ENCODE measurements around the gene KCTD15.

The KCTD15 gene

DNA sequence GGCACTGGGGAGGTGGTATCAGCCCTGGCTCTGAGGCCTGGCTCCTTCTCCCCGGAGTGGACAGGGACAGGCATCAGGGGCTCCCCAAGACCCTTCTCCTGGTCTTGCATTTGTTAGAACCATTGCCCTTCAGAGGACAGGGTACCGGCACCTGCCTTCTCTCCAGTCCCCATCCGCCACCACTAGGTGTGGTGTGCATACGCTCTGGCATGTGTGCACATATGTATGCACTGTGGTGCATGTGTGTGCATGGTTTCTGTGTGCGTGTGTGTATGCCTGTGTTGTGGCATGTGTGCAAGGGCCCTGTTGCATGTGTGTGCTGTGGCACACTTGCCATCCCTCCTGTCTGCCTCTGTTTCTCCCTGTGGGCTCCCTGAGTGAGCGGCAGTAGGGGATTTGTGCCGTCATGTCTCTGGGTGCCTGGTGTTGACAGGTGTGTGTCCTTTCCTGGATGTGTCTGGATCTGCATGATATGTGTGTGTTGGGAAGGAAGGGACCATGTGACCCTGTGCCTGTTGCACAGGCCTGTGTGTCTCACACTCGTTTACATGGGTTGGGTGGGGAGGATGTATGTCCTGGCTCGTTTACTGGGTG is 9.3 kb downstream of the KCTD15 start:
- in situ Hi-C loops (cut with MboI; ENCODE audit: low sequenced_read_pairs), result no loop called here
- Histone ChIP-seq H3K27me3 (ENCODE audit: low read depth) (no peaks in the 10 kb centered on the region), H3K4me3 (no peak overlapping the region), H3K36me3 (replicated peaks) (peaks cover 63% of the 10 kb centered on the region), H3K4me1 (no peaks in the 10 kb centered on the region), H3K9me3 (no peaks in the 10 kb centered on the region)
- DNase-seq (ENCODE audit: low spot score in 2 of 2), result no peak

DNA sequence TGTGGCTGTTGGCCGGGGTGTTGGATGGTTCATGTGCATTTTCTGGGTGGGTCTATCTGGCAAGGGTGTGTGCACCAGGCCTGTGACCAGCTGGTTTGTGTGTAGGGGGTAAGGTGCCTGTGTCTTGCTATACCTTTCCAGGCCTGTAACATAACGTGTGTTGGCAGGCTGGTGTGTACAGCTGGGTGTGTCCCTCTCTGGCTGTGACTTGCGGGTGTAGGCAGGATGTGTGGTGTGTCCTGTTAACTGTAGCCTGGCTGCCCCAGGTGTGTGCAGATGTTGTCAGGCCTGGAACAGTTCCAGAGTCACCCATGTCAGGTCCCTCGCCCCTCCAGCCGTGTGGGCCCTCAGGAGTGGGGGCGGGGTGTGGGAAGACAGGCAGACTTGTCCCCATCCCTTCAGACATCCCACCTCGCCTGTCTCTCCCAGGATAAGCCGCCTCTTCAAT is 9.8 kb downstream of the KCTD15 start:
- in situ Hi-C loops (cut with MboI; ENCODE audit: low sequenced_read_pairs), result no loop called here
- Histone ChIP-seq H3K27me3 (ENCODE audit: low read depth) (no peaks in the 10 kb centered on the region), H3K9me3 (no peaks in the 10 kb centered on the region), H3K36me3 (replicated peaks) (peaks cover 58% of the 10 kb centered on the region), H3K4me3 (no peak overlapping the region), H3K4me1 (no peaks in the 10 kb centered on the region)
- no peak for DNase-seq (ENCODE audit: low spot score in 2 of 2)

DNA sequence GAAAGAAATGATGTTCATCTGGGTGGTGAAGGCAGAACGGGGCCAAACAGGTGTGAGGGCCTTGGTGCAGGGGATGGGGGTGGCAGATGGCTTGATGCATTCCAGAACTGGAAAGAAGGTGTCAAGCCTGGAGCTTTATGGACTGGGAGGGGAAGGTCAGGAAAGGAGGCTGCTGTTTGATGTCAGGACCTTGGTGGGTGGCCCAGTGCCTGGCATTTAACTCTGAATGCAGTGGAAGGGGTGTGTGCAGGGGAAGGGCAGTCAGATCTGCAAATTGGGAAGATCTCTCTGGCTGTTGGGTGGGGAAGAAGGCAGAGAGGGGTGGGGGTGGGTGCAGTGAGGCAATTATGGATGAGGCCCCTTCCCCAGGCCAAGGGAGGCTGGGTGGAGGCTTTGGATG is 11.7 kb downstream of the KCTD15 start:
- in situ Hi-C loops (cut with MboI; ENCODE audit: low sequenced_read_pairs), result no loop called here
- no peaks in the 10 kb centered on the region for H3K27me3 ChIP-seq (ENCODE audit: low read depth)
- no peaks in the 10 kb centered on the region for H3K9me3 ChIP-seq
- no peaks in the 10 kb centered on the region for H3K4me1 ChIP-seq
- DNase-seq (ENCODE audit: low spot score in 2 of 2), result no peak
- peaks cover 54% of the 10 kb centered on the region for H3K36me3 ChIP-seq (replicated peaks)
- H3K4me3 ChIP-seq, result no peak overlapping the region

DNA sequence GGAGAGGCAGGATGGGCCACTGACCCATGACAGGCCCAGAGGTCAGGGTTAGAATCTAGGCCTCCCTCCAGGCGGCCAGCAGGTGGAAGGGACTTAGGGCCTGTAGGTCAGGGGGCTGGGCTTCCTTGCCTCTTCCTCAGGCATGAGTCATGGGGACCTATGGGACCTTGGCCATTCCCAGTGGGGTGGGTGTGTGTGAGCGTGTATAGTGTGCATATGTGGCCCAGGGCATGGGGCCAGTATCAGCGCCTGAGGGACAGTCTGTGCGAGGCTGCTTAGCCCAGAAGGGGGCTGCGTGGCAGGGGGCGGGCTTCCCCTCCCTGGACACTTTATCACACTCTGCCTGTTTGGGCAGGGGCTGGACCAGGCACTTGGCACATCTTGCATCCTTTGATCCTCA is 13.3 kb downstream of the KCTD15 start:
- DNase-seq (ENCODE audit: low spot score in 2 of 2), result no peak
- in situ Hi-C loops (cut with MboI; ENCODE audit: low sequenced_read_pairs), result no loop called here

DNA sequence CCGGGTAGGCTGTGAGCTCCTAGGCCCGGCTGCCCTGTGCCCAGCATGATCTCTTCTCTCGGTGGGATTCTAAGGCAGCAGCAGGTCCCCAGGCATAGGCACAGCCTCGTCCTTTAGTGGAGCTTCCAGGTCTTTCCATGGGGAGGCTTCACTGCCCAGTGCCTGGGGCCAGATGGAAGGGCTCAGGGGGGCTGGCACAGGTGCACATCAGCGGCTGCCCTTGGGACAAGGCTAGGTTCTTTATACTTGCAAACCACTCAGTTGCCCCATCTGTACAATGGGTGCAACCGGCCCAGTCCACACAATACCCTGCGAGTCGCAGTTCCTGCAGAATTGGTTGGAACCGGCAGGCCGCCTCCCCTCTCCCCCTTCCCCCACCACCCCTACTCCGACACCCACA is 14.2 kb downstream of the KCTD15 start:
- DNase-seq (ENCODE audit: low spot score in 2 of 2), result no peak
- Histone ChIP-seq H3K4me3 (no peak overlapping the region), H3K4me1 (no peaks in the 10 kb centered on the region), H3K36me3 (replicated peaks) (peaks cover 38% of the 10 kb centered on the region), H3K27me3 (ENCODE audit: low read depth) (no peaks in the 10 kb centered on the region), H3K9me3 (no peaks in the 10 kb centered on the region)
- in situ Hi-C loops (cut with MboI; ENCODE audit: low sequenced_read_pairs), result no loop called here

More for the DNA sequence above, 13.3 kb downstream of the KCTD15 start:
- H3K9me3 ChIP-seq, result no peaks in the 10 kb centered on the region
- no peak overlapping the region for H3K4me3 ChIP-seq
- H3K4me1 ChIP-seq, result no peaks in the 10 kb centered on the region
- H3K36me3 ChIP-seq (replicated peaks), result peaks cover 43% of the 10 kb centered on the region
- no peaks in the 10 kb centered on the region for H3K27me3 ChIP-seq (ENCODE audit: low read depth)

DNA sequence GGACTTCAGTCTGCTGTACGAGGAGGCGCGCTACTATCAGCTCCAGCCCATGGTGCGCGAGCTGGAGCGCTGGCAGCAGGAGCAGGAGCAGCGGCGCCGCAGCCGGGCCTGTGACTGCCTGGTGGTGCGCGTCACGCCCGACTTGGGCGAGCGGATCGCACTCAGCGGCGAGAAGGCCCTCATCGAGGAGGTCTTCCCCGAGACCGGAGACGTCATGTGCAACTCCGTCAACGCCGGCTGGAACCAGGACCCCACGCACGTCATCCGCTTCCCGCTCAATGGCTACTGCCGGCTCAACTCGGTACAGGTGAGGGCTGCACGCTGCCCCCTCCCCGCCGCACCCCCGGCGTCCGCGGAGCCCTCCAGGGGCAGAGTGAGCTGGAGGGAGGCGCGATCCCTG is 14.6 kb downstream of the KCTD15 start:
- Histone ChIP-seq H3K36me3 (replicated peaks) (peaks cover 36% of the 10 kb centered on the region), H3K27me3 (ENCODE audit: low read depth) (no peaks in the 10 kb centered on the region), H3K4me1 (no peaks in the 10 kb centered on the region), H3K9me3 (no peaks in the 10 kb centered on the region), H3K4me3 (no peak overlapping the region)
- DNase-seq (ENCODE audit: low spot score in 2 of 2), result no peak
- in situ Hi-C loops (cut with MboI; ENCODE audit: low sequenced_read_pairs), result no loop called here

DNA sequence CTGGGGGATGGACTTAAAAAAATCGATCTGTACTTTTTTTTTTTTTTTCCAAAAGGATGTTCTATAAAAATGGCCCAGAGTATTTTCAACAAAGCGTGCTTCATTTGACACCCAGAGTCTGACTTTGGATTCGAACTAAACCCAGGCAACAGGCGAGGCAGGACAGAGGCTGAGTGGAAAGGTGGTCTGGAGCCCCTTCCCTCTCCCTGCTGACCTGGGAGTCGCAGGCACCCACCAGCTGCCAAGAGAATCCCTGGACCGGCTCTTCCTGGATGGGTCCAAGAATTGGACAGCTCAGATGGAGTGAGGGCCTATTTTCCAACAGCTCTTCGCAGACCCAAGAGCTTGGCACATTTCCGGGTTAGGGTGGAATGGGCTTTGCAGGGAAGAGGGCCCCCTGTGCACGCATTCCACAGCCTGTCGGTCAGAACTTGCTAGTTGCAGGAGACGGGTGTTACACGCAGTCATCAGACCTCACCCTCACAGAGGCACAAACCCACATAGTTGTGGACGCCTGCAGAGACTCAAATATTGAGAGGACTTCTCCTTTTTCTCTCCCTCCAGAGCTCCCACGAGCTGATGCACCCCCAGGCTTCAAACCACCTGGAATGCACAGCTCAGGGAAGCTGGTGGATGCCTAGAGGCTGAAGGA is 15.2 kb downstream of the KCTD15 start:
- Histone ChIP-seq H3K4me3 (no peak overlapping the region), H3K27me3 (ENCODE audit: low read depth) (no peaks in the 10 kb centered on the region), H3K9me3 (no peaks in the 10 kb centered on the region), H3K36me3 (replicated peaks) (peaks cover 32% of the 10 kb centered on the region), H3K4me1 (no peaks in the 10 kb centered on the region)
- in situ Hi-C loops (cut with MboI; ENCODE audit: low sequenced_read_pairs), result no loop called here
- no peak for DNase-seq (ENCODE audit: low spot score in 2 of 2)

DNA sequence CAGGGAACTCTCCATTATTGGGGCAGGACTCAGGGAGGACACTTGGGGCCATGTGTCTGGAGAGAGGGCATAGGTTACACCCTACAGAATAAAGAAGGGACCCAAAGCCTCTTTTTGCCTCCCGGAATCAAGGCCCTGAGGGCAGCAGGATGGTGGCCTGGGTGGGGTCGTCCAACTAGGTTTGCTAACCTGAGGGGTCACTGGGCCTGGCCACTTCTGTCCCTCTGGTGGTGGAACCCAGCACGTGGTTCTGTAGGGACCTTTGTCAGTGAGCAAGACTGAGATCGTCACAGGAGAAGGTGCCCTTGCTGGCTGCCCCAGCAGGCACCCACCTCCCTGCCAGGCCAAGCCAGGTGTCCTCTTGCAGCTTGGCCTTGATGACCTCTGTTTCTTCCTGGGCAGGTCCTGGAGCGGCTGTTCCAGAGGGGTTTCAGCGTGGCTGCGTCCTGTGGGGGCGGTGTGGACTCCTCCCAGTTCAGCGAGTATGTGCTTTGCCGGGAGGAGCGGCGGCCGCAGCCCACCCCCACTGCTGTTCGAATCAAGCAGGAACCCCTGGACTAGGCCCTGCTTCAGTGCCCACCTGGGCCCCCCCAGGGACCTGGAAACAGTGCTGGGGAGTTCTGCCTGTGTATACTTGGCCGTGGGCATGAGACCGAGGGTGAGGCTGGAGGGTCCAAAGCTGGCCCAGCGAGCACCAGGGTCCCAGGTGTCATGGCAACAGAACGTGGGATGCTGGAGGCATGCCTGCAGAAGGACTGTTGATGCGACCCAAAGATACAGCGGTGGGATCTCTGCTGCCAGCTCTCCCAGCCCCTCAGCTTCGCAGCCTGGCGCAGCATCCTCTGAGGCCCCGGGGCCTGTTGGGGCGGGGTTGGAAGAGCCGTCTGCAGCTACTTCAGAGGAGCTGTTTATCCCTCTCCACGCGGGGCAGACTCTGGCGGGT is 16.0 kb downstream of the KCTD15 start:
- Histone ChIP-seq H3K4me1 (no peaks in the 10 kb centered on the region), H3K9me3 (no peaks in the 10 kb centered on the region), H3K36me3 (replicated peaks) (peaks cover 25% of the 10 kb centered on the region), H3K4me3 (no peak overlapping the region), H3K27me3 (ENCODE audit: low read depth) (no peaks in the 10 kb centered on the region)
- DNase-seq (ENCODE audit: low spot score in 2 of 2), result no peak
- in situ Hi-C loops (cut with MboI; ENCODE audit: low sequenced_read_pairs), result no loop called here

DNA sequence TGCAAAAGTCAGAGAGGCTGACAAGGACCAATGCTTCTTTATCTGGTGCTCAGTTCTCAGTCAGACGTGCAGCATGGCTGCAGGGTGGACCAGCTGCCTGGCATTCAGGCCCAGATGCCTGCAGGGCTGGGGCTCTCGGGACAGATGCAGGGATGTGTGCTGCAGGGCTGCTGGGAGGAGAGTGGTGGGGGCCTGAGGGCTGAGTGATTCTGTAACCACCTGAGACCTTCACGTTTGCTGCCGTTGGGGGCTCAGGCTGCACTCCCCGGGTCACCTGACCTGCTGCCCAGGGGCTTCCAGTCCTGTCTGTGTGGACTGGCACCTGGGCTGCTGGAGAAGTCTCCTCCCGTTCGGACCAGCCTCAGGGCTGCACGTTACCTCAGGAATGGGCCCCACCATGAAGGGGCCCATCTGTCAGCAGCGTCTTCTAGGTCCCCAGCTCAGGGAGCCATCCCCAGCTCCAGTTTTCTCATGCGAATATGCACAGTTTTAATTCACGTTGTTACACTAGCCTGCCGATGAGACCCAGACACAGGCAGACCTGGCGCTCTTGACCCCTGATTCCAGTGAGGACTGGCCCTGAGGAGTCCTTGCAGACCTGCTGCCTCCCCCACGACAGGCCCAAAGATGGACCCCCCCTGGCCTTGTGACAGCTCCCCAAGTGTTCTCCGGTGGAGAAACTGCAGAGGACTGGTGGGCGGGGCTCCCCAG is 16.9 kb downstream of the KCTD15 start:
- no peaks in the 10 kb centered on the region for H3K4me1 ChIP-seq
- DNase-seq (ENCODE audit: low spot score in 2 of 2), result no peak
- H3K9me3 ChIP-seq, result no peaks in the 10 kb centered on the region
- H3K27me3 ChIP-seq (ENCODE audit: low read depth), result no peaks in the 10 kb centered on the region
- H3K36me3 ChIP-seq (replicated peaks), result peaks cover 20% of the 10 kb centered on the region
- no peak overlapping the region for H3K4me3 ChIP-seq
- in situ Hi-C loops (cut with MboI; ENCODE audit: low sequenced_read_pairs), result no loop called here

DNA sequence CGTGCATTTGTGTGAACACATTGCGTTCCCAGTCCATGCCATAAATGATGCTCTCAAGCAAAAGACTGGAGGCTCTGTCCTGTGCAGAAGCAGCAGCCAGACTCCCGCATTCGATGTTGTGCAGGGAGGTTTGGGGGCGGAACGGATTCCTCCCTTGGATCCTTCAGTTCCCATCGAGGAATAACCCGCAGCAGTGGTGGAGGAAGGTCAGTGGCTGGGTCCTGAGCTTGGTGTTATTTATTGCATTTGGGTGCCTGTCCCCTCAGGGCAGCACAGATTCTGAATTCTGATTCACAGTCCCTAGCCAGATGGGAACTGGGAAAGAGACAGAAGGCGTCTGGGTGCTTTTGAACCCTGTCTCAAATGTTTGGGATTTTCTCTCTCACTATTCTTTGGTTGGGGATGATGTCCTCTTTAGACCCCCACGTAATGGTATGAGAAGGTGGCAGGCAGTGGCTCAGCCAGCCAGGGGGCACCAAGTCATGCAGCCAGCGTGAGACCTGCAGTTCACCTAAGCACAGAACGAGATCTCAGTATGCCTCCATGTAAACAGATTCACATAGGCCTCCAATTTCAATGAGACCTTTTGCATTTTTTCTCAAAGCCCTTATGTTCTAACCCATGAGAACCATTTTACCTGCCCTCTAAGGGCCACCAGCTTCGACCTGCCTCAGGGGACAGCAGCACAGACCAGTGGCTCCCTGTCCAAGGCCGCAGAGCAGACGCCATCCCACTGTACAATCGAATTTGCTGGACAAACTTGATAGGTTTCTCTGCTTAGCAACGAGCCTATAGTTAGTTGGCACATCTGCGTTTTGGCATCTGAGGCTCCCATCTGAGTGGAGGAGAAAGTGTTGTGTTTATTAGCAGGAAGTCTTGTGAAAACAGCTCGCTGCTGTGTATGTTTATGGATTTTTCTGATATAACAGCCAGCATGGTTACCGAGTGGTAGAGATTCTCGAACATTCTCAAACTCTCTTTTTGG is 17.8 kb downstream of the KCTD15 start:
- Histone ChIP-seq H3K36me3 (replicated peaks) (peaks cover 17% of the 10 kb centered on the region), H3K4me3 (no peak overlapping the region), H3K9me3 (no peaks in the 10 kb centered on the region), H3K27me3 (ENCODE audit: low read depth) (no peaks in the 10 kb centered on the region), H3K4me1 (peaks cover 2% of the 10 kb centered on the region)
- in situ Hi-C loops (cut with MboI; ENCODE audit: low sequenced_read_pairs), result no loop called here
- no peak for DNase-seq (ENCODE audit: low spot score in 2 of 2)

DNA sequence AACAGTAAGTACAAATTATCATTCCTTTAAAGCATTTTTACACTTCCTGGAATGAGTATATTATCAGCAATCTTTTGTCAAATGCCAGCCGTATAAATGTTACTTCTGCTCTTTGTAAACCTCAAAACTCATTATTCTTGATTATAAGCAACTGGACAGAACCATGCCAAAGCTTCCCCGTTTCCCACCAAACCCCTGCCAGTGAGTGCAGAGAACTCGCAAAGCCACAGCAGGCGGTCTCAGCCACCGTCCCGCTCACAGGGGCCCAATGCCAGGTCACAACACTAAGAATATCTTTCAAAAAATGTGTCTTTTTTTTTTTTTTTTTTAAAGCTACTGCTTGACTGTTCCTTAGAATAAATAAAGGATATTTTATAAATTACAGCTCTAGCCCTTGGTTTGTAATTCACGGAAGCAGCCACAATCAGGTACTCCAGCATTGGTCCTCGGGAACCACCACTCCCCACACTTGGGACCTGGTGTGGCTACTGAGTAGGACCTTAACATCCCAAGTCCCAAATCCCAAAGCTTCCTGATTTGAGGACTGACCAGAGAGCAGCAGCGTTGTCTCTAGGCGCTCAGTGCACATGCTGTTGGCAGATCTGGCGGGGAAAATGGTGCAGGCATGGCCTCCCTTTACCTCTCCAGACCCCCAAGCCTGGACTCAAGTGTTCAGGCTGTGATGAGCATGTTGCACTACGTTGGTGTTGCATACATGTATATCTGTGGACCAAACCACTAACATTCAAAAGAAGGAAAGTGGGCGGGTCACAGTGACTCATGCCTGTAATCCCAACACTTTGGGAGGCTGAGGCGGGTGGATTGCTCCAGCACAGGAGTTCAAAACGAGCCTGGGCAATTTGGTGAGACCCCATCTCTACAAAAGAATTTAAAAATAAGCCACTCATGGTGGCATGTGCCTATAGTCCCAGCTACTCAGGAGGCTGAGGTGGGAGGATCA is 19.0 kb downstream of the KCTD15 start:
- in situ Hi-C loops (cut with MboI; ENCODE audit: low sequenced_read_pairs), result no loop called here
- H3K27me3 ChIP-seq (ENCODE audit: low read depth), result no peaks in the 10 kb centered on the region
- no peak for DNase-seq (ENCODE audit: low spot score in 2 of 2)
- H3K4me3 ChIP-seq, result no peak overlapping the region
- peaks cover 12% of the 10 kb centered on the region for H3K4me1 ChIP-seq
- H3K9me3 ChIP-seq, result no peaks in the 10 kb centered on the region
- H3K36me3 ChIP-seq (replicated peaks), result peaks cover 11% of the 10 kb centered on the region

DNA sequence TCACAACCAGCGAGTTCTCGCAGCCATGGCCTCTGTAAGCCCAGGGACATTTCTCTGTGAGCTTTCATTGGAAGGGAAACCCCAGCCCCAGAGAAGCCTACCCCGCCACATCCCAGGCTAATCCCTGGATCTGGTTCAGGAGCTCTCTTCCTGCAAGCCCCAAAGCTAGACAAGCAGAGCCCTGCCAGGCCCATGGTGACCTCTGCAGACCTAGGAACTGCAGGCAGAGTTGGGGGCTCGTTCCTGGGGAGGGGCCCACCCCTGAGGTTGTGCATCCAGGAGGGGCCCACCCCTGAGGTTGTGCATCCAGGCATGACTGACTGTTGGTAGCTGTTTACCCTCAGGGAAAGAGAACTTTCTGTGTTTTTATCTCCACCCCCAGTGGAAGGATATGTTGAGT is 21.7 kb downstream of the KCTD15 start:
- no peak for DNase-seq (ENCODE audit: low spot score in 2 of 2)
- no peaks in the 10 kb centered on the region for H3K9me3 ChIP-seq
- in situ Hi-C loops (cut with MboI; ENCODE audit: low sequenced_read_pairs), result no loop called here
- no peaks in the 10 kb centered on the region for H3K27me3 ChIP-seq (ENCODE audit: low read depth)
- H3K4me1 ChIP-seq, result peaks cover 13% of the 10 kb centered on the region
- no peaks in the 10 kb centered on the region; the same call in 1 of the 2 replicates for H3K36me3 ChIP-seq (replicated peaks)
- H3K4me3 ChIP-seq, result no peak overlapping the region

Data from HAP-1 (cell line).